Karpas-422 (cell line): ENCODE data around the gene LNX1. TPM values are rescaled to one million over a fixed set of nuclear protein-coding genes. Genes with fewer than 3 reads are reported as not detected.

ENCODE experiments used
- DNase-seq: peaks from one replicate; pipeline ENCODE4 v3.0.0-alpha.2; 2015
- H2AFZ ChIP-seq: fragments of 200-600 bp; sonication (generic); 2 replicates; pipeline ENCODE4 v1.6.1; 2014; ENCODE audit warnings: antibody characterized with exemption, low read length, mixed read lengths
- H3K27ac ChIP-seq: fragments of 200-600 bp; sonication (generic); 2 replicates; pipeline ENCODE4 v1.5.1; 2014; ENCODE audit warnings: mild to moderate bottlenecking, low read length, moderate library complexity
- H3K27me3 ChIP-seq: fragments of 200-600 bp; sonication (generic); 2 replicates; pipeline ENCODE4 v1.6.1; 2014; ENCODE audit warnings: low read length, mixed read lengths
- H3K36me3 ChIP-seq: fragments of 200-600 bp; sonication (generic); 2 replicates; pipeline ENCODE4 v1.6.1; 2014; ENCODE audit warnings: low read length, mixed read lengths; ENCODE audit not compliant: insufficient read depth
- H3K4me1 ChIP-seq: fragments of 200-600 bp; sonication (generic); 2 replicates; pipeline ENCODE4 v1.6.1; 2014; ENCODE audit warnings: mild to moderate bottlenecking, low read length, mixed read lengths
- H3K4me2 ChIP-seq: fragments of 200-600 bp; sonication (generic); 2 replicates; pipeline ENCODE4 v1.6.1; 2014; ENCODE audit warnings: low read length, low read depth, mild to moderate bottlenecking; ENCODE audit not compliant: poor library complexity, severe bottlenecking
- H3K4me3 ChIP-seq: fragments of 200-600 bp; sonication (generic); 2 replicates; pipeline ENCODE4 v1.5.1; 2014; ENCODE audit warnings: mild to moderate bottlenecking, antibody characterized with exemption, low read length, mixed read lengths
- H3K79me2 ChIP-seq: fragments of 200-600 bp; sonication (generic); 2 replicates; pipeline ENCODE4 v1.6.1; 2014; ENCODE audit warnings: mild to moderate bottlenecking, low read length, mixed read lengths
- H3K9ac ChIP-seq: fragments of 200-600 bp; sonication (generic); 2 replicates; pipeline ENCODE4 v1.6.0; 2014; ENCODE audit warnings: low read length
- H3K9me2 ChIP-seq: fragments of 200-600 bp; sonication (generic), shearing (Covaris generic); replicated peaks from 2 replicates; pipeline ENCODE4 v1.6.0; 2014; ENCODE audit warnings: mild to moderate bottlenecking, low read length, moderate library complexity; ENCODE audit not compliant: insufficient read depth
- H3K9me3 ChIP-seq: fragments of 300-700, 200-600 bp; sonication (generic); 2 replicates; pipeline ENCODE4 v1.6.1; 2014; ENCODE audit warnings: low read length, mixed read lengths
- H4K20me1 ChIP-seq: fragments of 200-600 bp; sonication (generic); 2 replicates; pipeline ENCODE4 v1.6.1; 2014; ENCODE audit warnings: mild to moderate bottlenecking, antibody characterized with exemption, low read length, low read depth; ENCODE audit not compliant: insufficient read depth
- total RNA-seq: library from RNA; depleted of rRNA; stranded (reverse); fragments of >200 nt; shearing (Covaris generic); gene quantifications from 2 replicates; pipeline ENCODE4 v1.2.3, GENCODE V29; 2014; ENCODE audit warnings: low replicate concordance

LNX1 gene
- total RNA-seq, 1 experiment from 2014 or later = not detected

- H3K27ac ChIP-seq = no peak overlapping the region
- H3K4me2 ChIP-seq = no peak overlapping the region
- H3K79me2 ChIP-seq = no peaks in the 10 kb centered on the region
- no peaks in the 10 kb centered on the region for H4K20me1 ChIP-seq
- no peaks in the 10 kb centered on the region for H3K9me2 ChIP-seq
- no peaks in the 10 kb centered on the region for H3K4me1 ChIP-seq
- no peak overlapping the region for H2AFZ ChIP-seq
- H3K4me3 ChIP-seq = no peak overlapping the region
- H3K36me3 ChIP-seq = no peaks in the 10 kb centered on the region
- no peaks in the 10 kb centered on the region for H3K9me3 ChIP-seq
- DNase-seq = no peak
- no peak overlapping the region for H3K9ac ChIP-seq
- no peaks in the 10 kb centered on the region for H3K27me3 ChIP-seq
These were observed 69.0 kb downstream of the LNX1 start for GRCh38 chr4:53522334-53522733.

GRCh38 chr4:53520116-53520515 is 71.2 kb downstream of the LNX1 start:
- DNase-seq = no peak
- Histone ChIP-seq H3K4me2 (no peak overlapping the region), H3K9ac (no peak overlapping the region), H2AFZ (no peak overlapping the region), H3K36me3 (no peaks in the 10 kb centered on the region), H3K9me2 (no peaks in the 10 kb centered on the region), H3K9me3 (no peaks in the 10 kb centered on the region), H3K27me3 (no peaks in the 10 kb centered on the region), H3K27ac (no peak overlapping the region), H3K79me2 (no peaks in the 10 kb centered on the region), H4K20me1 (no peaks in the 10 kb centered on the region), H3K4me1 (no peaks in the 10 kb centered on the region), H3K4me3 (no peak overlapping the region)

GRCh38 chr4:53518807-53519206 is 72.5 kb downstream of the LNX1 start:
- no peaks in the 10 kb centered on the region for H3K9me3 ChIP-seq
- H3K4me2 ChIP-seq = no peak overlapping the region
- no peaks in the 10 kb centered on the region for H3K36me3 ChIP-seq
- H3K27me3 ChIP-seq = no peaks in the 10 kb centered on the region
- no peaks in the 10 kb centered on the region for H3K4me1 ChIP-seq
- H2AFZ ChIP-seq = no peak overlapping the region
- DNase-seq = no peak
- H3K9me2 ChIP-seq = no peaks in the 10 kb centered on the region
- H3K4me3 ChIP-seq = no peak overlapping the region
- no peak overlapping the region for H3K27ac ChIP-seq
- H3K79me2 ChIP-seq = no peaks in the 10 kb centered on the region
- no peaks in the 10 kb centered on the region for H4K20me1 ChIP-seq
- no peak overlapping the region for H3K9ac ChIP-seq

GRCh38 chr4:53515076-53515475 is 76.2 kb downstream of the LNX1 start:
- Histone ChIP-seq H3K9ac (no peak overlapping the region), H3K79me2 (no peaks in the 10 kb centered on the region), H3K4me1 (no peaks in the 10 kb centered on the region)

GRCh38 chr4:53514509-53514908 is 76.8 kb downstream of the LNX1 start:
- H3K4me1 ChIP-seq = no peaks in the 10 kb centered on the region
- no peak for DNase-seq
- no peaks in the 10 kb centered on the region for H4K20me1 ChIP-seq
- no peak overlapping the region for H3K9ac ChIP-seq
- H3K27me3 ChIP-seq = no peaks in the 10 kb centered on the region
- H3K27ac ChIP-seq = no peak overlapping the region
- H3K4me2 ChIP-seq = no peak overlapping the region
- no peaks in the 10 kb centered on the region for H3K79me2 ChIP-seq
- H3K4me3 ChIP-seq = no peak overlapping the region
- H2AFZ ChIP-seq = no peak overlapping the region
- no peaks in the 10 kb centered on the region for H3K9me2 ChIP-seq
- no peaks in the 10 kb centered on the region for H3K9me3 ChIP-seq
- no peaks in the 10 kb centered on the region for H3K36me3 ChIP-seq

More at GRCh38 chr4:53515076-53515475, 76.2 kb downstream of the LNX1 start:
- H4K20me1 ChIP-seq = no peaks in the 10 kb centered on the region
- no peak overlapping the region for H3K27ac ChIP-seq
- no peaks in the 10 kb centered on the region for H3K27me3 ChIP-seq
- no peaks in the 10 kb centered on the region for H3K36me3 ChIP-seq
- no peak overlapping the region for H3K4me2 ChIP-seq
- no peak overlapping the region for H2AFZ ChIP-seq
- no peak overlapping the region for H3K4me3 ChIP-seq
- no peaks in the 10 kb centered on the region for H3K9me3 ChIP-seq
- no peak for DNase-seq
- no peaks in the 10 kb centered on the region for H3K9me2 ChIP-seq

GRCh38 chr4:53512608-53513007 is 78.7 kb downstream of the LNX1 start:
- H4K20me1 ChIP-seq = no peaks in the 10 kb centered on the region
- no peak overlapping the region for H3K4me3 ChIP-seq
- H3K27me3 ChIP-seq = no peaks in the 10 kb centered on the region
- H3K4me2 ChIP-seq = no peak overlapping the region
- DNase-seq = no peak
- H3K9me2 ChIP-seq = no peaks in the 10 kb centered on the region
- no peak overlapping the region for H3K27ac ChIP-seq
- no peak overlapping the region for H2AFZ ChIP-seq
- H3K4me1 ChIP-seq = no peaks in the 10 kb centered on the region
- no peak overlapping the region for H3K9ac ChIP-seq
- no peaks in the 10 kb centered on the region for H3K79me2 ChIP-seq
- no peaks in the 10 kb centered on the region for H3K36me3 ChIP-seq
- H3K9me3 ChIP-seq = no peaks in the 10 kb centered on the region

GRCh38 chr4:53511014-53511413 is 80.3 kb downstream of the LNX1 start:
- H4K20me1 ChIP-seq = no peaks in the 10 kb centered on the region
- no peak for DNase-seq
- H3K27me3 ChIP-seq = no peaks in the 10 kb centered on the region
- H3K4me2 ChIP-seq = no peak overlapping the region
- H3K4me1 ChIP-seq = no peaks in the 10 kb centered on the region
- no peak overlapping the region for H3K4me3 ChIP-seq
- H3K9me2 ChIP-seq = no peaks in the 10 kb centered on the region
- H3K27ac ChIP-seq = no peak overlapping the region
- H3K9me3 ChIP-seq = no peaks in the 10 kb centered on the region
- no peaks in the 10 kb centered on the region for H3K79me2 ChIP-seq
- H2AFZ ChIP-seq = no peak overlapping the region
- no peaks in the 10 kb centered on the region for H3K36me3 ChIP-seq
- no peak overlapping the region for H3K9ac ChIP-seq

GRCh38 chr4:53510321-53510720 is 81.0 kb downstream of the LNX1 start:
- Histone ChIP-seq H3K36me3 (no peaks in the 10 kb centered on the region), H3K9ac (no peak overlapping the region), H3K79me2 (no peaks in the 10 kb centered on the region), H3K4me1 (no peaks in the 10 kb centered on the region), H3K4me3 (no peak overlapping the region), H3K27me3 (no peaks in the 10 kb centered on the region), H3K27ac (no peak overlapping the region), H4K20me1 (no peaks in the 10 kb centered on the region), H3K4me2 (no peak overlapping the region), H2AFZ (no peak overlapping the region), H3K9me2 (no peaks in the 10 kb centered on the region), H3K9me3 (no peaks in the 10 kb centered on the region)
- DNase-seq = no peak

- Histone ChIP-seq H3K9me3 (no peaks in the 10 kb centered on the region), H4K20me1 (no peaks in the 10 kb centered on the region), H3K4me3 (no peak overlapping the region), H3K4me2 (no peak overlapping the region), H3K9ac (no peak overlapping the region), H3K9me2 (no peaks in the 10 kb centered on the region), H3K27ac (no peak overlapping the region), H3K4me1 (no peaks in the 10 kb centered on the region), H2AFZ (no peak overlapping the region), H3K36me3 (no peaks in the 10 kb centered on the region), H3K79me2 (no peaks in the 10 kb centered on the region), H3K27me3 (no peaks in the 10 kb centered on the region)
- no peak for DNase-seq
These were observed 82.8 kb downstream of the LNX1 start for GRCh38 chr4:53508446-53508845.
